IPS-18c (cell line): ENCODE data around the gene NDUFA6.
"Not testable (repeated sequence)": the region's sequence is repeated elsewhere in the genome, so short reads cannot be mapped to it uniquely, and the experiment has no call there.

Source experiments
- H3K4me3 ChIP-seq: 2 replicates; pipeline ENCODE4 v1.7.0; 2013; ENCODE audit warnings: low read depth, mild to moderate bottlenecking, low read length, moderate library complexity; ENCODE audit not compliant: insufficient read depth
- H3K9me3 ChIP-seq: one replicate; pipeline ENCODE4 v1.6.1; 2013; ENCODE audit warnings: mild to moderate bottlenecking, low read length, moderate library complexity; ENCODE audit not compliant: control insufficient read depth, insufficient read depth

The NDUFA6 gene

GRCh38 chr22:42090596-42091454 is at the start of gene NDUFA6:
Gene NDUFA6, minus strand, starts transcription at chr22:42090772. Its CDS starts 28 bp downstream, at chr22:42090744.
- no peaks in the 10 kb centered on the region for H3K9me3 ChIP-seq
- H3K4me3 ChIP-seq = peak within 1 kb of the TSS; percentile 99

- not testable (repeated sequence) for H3K9me3 ChIP-seq, H3K4me3 ChIP-seq
These were observed 49.6 kb upstream of the NDUFA6 start for GRCh38 chr22:42140153-42140552.

DNA sequence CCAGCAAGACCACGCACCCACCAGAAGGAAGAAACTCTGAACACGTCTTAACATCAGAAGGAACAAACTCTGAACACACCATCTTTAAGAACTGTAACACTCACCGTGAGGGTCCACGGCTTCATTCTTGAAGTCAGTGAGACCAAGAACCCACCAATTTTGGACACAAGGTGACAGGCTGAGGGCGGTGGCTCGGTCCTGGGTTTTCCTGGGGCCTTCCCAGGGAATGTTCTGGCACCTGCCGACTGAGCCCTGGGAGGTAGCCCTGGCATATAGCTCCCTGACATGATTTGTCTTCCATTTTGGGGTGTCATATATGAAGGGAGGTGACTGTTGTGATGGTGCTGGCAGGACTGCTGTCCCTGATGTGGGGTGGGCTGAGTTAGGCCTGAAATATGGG is 48.9 kb upstream of the NDUFA6 start:
- H3K4me3 ChIP-seq, H3K9me3 ChIP-seq: not testable (repeated sequence)

- Histone ChIP-seq H3K4me3 (no peak overlapping the region), H3K9me3 (no peaks in the 10 kb centered on the region)
These were observed 48.4 kb upstream of the NDUFA6 start for GRCh38 chr22:42138972-42139371.

- Histone ChIP-seq H3K4me3 (no peak overlapping the region), H3K9me3 (peaks cover under 1% of the 10 kb centered on the region)
These were observed 47.7 kb upstream of the NDUFA6 start for GRCh38 chr22:42138122-42138770.

- H3K9me3 ChIP-seq, H3K4me3 ChIP-seq: not testable (repeated sequence)
These were observed 45.1 kb upstream of the NDUFA6 start for GRCh38 chr22:42135688-42136087.

DNA sequence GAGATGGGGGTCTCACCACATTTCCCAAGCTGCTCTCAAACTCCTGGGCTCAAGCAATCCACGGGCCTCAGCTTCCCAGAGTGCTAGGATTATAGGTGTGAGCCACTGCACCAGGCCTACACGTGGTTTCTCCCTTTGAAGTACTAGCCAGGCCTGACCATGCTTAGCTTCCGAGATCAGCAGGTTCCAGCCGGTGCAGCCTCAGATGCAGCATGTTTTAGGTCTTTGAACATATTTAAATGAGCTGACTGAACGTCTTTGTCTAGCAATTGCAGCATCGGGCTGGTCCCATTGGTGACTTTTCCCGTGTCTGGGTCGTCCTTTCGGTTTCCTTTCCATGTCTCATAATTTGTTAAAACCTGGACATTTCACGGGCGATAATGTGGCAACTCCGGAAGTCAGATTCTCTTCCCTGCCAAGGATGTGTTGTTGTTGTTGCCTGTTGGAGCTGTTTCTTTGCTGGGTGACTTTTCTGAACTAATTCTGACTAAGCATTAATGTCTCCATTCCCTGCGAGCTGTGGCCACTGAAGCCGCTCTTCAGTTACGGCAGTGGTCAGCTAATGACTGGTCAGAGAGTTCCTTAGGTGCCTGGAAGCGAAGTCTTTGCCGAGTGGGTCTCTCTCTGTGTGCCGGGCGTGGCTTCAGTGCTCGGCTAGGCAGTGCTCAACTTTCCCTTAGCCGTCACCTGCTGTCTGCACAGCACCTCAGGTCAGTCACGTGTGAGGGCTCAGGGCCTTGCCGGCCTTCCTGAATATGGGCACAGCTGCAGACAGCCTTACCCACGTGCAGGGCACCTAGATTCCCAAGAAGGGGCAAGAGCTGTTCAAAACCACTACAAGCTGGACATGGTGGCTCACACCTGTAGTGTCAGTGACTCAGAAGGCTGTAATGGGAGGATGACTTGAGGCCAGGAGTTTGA is 43.8 kb upstream of the NDUFA6 start:
- peaks cover 2% of the 10 kb centered on the region for H3K9me3 ChIP-seq
- no peak overlapping the region for H3K4me3 ChIP-seq

DNA sequence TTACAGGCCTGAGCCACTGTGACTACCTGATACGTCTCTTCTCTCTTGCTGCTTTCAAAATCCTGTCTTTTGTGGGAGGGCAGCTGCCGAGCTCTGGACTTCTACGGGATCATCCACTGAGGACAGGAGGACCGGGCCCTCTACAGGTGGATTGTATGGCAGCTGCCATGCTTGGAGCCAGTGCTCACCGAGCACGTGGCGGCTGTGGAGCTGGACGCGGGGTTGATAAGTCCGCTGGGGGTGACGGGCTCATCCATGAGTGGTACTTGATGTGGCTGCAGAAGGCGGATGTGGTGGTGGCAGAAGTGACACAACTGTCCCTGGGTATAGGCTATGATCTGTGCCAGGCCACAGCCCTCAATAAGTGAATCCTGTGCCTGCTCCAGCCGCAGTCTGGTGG is 41.9 kb upstream of the NDUFA6 start:
- H3K9me3 ChIP-seq = peaks cover 2% of the 10 kb centered on the region
- H3K4me3 ChIP-seq = no peak overlapping the region

DNA sequence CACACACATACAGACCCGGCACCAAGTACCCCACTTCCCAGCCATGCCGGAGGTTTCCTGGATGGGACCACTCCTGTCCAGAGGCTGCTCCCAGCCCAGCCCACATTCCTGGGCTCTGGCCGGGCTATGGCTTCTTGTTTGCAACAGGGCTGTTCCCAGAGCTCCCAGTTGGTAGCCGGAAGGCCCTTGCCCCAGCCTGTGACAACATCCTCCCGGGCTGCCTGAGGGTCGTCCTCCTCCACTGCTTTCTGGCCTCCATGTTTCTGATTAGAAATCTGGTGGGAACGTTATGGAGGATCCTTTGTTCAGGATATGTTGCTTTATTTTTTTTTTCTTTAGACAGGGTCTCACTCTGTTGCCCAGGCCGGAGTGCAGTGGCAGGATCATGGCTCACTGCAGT is 41.0 kb upstream of the NDUFA6 start:
- H3K4me3 ChIP-seq = no peak overlapping the region
- peaks cover 5% of the 10 kb centered on the region for H3K9me3 ChIP-seq

GRCh38 chr22:42130639-42131431 is 40.3 kb upstream of the NDUFA6 start, which contains the start of gene CYP2D6:
Gene CYP2D6, minus strand, starts transcription at chr22:42130810. Its CDS starts 19 bp downstream, at chr22:42130791.
- H3K9me3 ChIP-seq, H3K4me3 ChIP-seq: not testable (repeated sequence)

DNA sequence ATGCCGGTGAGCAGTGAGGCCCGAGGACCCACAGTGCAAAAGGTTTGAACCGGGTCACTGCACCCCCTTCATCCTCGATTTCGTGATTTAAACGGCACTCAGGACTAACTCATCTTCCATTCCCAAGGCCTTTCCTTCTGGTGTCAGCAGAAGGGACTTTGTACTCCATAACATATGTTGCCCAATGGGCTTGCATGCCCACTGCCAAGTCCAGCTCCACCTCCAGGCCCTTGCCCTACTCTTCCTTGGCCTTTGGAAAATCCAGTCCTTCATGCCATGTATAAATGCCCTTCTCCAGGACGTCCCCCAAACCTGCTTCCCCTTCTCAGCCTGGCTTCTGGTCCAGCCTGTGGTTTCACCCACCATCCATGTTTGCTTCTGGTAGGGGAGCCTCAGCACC is 39.6 kb upstream of the NDUFA6 start:
- H3K4me3 ChIP-seq = not testable (repeated sequence)

GRCh38 chr22:42128776-42129694 is 38.5 kb upstream of the NDUFA6 start:
- H3K4me3 ChIP-seq = not testable (repeated sequence)

More for the DNA sequence above, 39.6 kb upstream of the NDUFA6 start:
- H3K9me3 ChIP-seq = not testable (repeated sequence)

GRCh38 chr22:42128007-42128406 is 37.4 kb upstream of the NDUFA6 start:
- H3K9me3 ChIP-seq, H3K4me3 ChIP-seq: not testable (repeated sequence)

More at GRCh38 chr22:42128776-42129694, 38.5 kb upstream of the NDUFA6 start:
- not testable (repeated sequence) for H3K9me3 ChIP-seq

GRCh38 chr22:42127606-42128005 is 37.0 kb upstream of the NDUFA6 start:
- no peak overlapping the region for H3K4me3 ChIP-seq
- H3K9me3 ChIP-seq = peaks cover 2% of the 10 kb centered on the region

GRCh38 chr22:42123529-42123928 is 33.0 kb upstream of the NDUFA6 start:
- H3K9me3 ChIP-seq, H3K4me3 ChIP-seq: not testable (repeated sequence)
